Left colon (tissue), 2 donors: ENCODE data around the gene ARPC1A. TPM values are rescaled to one million over a fixed set of nuclear protein-coding genes. Genes with fewer than 3 reads are reported as not detected.
"Not testable (repeated sequence)": the region's sequence is repeated elsewhere in the genome, so short reads cannot be mapped to it uniquely, and the experiment has no call there.

Source experiments
- ATAC-seq: fragments of 200-7000 bp; cut with Tn5 transposase; one replicate; pipeline ENCODE4 v1.9.1; 2020; ENCODE audit warnings: mild to moderate bottlenecking, moderate library complexity
- DNase-seq, 2 donors: peaks; one replicate each; pipeline ENCODE4 v3.0.0-alpha.2; 2020
- intact Hi-C, 2 donors: fragments of 100-400 bp; cut with DNase I in 1 of 2; cut with micrococcal nuclease in 1 of 2; formaldehyde crosslinking; loops; one replicate each; pipeline versions ENCODE4 v1.11.2 to v1.14.0; 2022; cut with DNase I, micrococcal nuclease
- total RNA-seq, 2 donors: library from RNA; stranded (reverse); fragmentation: NEBNext Ultra II Directional; extraction: Animal tissue kit (Norgen Biotek cat#: 25700); gene quantifications; one replicate each; pipeline ENCODE4 v1.2.1, GENCODE V29; 2021
- donor health status: DM: no; HTN: no; CAD: no.
- donor health status: DM: yes; HTN: yes; CAD: no.

Gene ARPC1A
- total RNA-seq, 2 donors from 2014 or later, result 160 to 186 TPM

DNA sequence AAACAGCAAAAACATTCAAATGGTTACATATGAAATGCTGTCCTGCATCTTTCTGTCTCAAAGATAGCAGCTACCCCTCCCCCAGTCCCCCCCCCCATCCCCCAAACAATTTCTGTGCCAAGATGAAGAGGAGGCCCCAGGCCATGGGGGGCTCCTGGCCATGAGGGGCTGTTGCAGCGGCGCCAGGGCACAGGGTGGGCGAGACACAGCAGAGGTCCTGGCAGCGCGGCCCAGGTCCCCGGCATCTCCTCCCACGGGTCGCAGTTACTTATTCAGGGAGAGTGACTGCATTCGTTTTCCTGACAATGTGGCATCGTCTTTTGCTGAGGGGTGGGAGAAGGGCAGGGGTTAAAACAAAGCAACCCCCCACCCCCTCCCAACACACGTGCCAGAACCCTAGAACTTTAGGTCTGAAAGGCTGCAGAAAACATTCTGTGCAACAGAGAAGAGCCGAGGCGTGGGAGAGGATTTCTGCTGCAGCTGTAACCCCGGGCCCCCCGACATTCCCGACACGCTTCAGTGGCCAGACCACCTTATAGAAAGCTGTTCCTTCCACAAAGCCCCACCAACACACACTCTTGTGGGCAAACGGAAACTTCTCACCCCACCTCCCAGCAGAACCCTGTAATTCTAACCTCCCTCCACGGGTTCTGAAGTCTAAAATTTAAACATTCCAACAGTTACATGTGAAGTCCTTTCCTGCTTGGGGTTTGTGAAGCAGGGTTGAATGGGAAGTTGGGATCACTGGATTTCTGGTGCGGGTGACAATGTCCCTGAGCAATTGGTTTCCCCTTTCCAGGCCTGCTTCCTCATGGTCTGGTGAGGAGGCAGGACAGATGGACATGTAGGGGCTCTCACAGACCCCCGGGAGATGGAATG, 71.0 kb downstream of the ARPC1A start:
- no peak for DNase-seq
- intact Hi-C loops, result no loop called here
- no peak for ATAC-seq

DNA sequence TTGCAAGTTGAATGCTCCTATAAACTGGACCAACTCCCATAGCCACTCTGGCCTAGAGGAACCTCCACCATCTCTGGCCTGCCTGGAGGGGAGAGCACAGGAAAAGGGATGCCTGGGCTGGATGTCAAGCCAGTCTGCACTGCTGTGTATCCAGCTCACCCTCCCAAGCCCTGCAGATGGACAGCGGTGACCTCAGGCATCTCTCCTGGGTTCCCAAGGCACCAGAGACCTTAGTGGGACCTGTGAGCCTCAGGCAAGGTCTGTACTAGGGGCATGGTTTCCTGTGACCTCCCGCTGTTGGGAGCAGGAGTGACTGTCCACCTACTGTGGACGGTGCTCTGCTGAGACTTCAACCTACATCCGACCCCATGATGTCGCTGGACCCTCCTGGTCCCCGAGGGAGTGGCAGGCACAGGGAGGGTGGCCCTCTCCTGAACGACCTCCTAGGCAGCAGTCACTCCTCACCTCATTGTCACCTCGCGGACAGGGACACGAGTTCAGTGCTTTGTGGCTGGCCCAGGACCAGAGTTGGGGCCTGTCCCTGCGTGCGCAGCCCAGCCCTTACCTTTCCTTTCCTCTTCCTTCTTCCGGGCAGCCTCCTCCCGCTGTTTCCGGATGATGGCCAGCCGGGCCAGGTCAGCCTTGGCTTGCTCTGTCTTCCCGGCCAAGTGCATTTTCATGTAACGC, 71.7 kb downstream of the ARPC1A start:
- ATAC-seq (no peak), DNase-seq (no peak)
- intact Hi-C loops, result no loop called here

DNA sequence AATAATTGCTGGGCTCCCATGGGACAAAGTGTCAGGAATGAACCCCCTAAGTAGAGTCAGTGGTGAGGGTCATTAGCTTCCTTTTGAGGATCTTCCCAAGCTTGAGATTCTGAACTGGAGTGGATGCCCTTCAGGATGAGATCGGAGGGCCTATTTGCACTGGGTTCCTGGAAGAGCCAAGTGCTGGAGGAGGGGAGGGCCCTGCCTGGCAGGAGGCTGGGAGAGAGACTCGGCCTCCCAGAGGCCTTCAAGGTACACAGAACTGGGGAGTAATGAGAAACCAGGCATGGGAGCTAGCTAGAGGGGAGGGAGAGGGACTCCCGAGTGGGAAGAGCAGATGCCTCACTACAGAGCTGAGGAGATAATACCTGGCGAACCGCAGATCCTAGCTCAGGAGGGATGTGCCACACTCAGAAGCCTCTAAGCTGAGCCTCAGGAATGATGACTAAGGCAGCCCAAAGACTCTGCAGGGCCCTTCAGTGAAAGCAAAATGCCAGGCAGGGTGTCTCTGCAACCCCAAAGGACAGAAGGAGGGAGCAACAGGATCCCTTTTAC, 73.3 kb downstream of the ARPC1A start:
- no peak for ATAC-seq
- intact Hi-C loops, result no loop called here

DNA sequence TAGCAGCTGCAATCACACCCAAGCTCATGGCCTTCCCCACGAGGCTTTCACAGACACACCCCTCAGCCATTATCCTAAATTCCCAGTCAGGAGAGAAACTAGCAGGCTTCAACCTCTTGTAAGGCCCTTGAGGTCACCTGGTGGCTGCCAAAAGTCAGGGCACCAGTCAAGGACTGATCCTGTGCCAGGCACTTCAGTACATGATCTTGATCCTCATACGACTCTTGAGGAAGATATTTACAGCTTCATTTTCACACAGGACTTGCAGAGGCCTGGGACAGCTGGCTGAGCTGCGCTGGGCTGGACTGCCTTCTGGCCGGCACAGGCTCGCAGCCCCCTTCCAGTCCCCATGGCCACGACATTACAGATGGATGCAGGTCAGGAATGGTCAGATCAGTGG, 73.9 kb downstream of the ARPC1A start:
- DNase-seq, result no peak
- ATAC-seq, result no peak
- intact Hi-C loops, result no loop called here

More for the DNA sequence above, 73.3 kb downstream of the ARPC1A start:
- no peak for DNase-seq

DNA sequence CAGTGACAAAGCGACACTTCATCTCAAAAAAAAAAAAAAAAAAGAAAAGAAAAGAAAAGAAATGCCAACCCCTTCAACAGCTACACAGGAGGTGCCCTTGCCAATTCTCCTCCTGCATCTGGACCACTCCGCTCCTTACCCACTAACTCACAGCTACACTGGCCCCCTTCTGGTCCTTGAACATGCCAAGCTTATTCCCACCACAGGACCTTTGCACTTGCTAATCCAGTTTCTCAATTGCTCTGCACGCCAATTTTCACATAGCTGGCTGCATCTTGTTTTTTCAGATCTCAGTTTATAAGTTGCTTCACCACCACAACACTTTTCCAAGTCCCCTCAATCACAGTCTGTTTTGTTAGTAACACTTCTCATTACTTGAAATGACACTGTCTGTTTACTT, 77.2 kb downstream of the ARPC1A start:
- intact Hi-C loops, result no loop called here
- ATAC-seq (no peak), DNase-seq (no peak)

DNA sequence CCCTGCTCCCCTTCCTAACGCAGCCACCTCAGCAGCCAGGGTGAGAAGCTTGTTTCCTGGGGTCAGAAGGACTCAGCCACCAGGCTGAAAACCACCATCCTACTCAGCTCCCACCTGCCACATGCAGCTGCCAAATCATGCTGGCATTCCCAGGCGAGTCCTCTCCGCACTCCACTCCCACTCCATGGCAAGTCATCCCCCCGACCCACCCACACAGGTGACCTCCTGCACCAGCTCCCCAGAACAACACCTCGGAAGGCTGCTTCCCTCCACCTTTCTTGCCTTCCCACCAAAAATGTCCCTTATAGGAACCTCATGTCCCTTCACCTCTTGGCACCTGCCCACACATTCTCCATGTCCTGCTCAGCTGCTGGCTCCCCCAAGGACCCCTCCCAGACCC, 78.1 kb downstream of the ARPC1A start:
- intact Hi-C loops, result no loop called here
- ATAC-seq, result no peak

DNA sequence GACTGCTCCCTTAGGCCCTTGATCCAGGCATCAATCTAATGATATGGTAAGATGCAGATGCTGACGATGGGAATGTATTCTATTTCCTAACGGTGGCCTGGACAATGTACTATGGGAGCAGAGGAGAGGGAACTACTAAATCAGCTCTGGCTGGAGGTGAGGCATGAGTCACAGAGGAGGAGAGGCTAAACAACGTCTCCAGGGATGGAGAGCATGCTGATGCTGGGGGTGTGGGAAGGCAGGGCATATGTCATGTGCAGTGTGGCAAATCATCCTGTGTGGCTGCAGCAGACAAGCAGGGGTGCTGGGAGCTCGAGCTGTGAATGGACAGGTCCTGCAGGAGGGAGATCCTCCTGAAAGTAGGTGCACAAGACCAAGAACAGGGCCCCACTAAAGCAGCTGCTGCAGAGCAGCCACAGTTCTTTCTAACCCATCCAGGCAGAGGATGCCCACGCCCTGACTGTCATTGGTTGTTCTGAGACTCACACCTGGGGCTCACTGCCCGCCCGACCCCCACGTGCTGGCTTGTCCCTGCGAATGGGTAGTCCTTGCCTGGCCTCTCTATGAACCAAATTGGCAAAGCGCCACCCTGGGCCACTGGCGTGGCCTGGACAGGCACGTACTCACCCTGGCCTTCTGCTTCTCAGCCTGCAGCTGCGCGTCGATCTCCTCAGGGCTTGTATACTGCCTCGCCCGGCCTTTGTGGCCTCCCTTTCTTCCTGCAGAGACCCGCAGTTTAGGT, 78.7 kb downstream of the ARPC1A start:
- intact Hi-C loops, result no loop called here
- DNase-seq, result no peak
- no peak for ATAC-seq

More for the DNA sequence above, 78.1 kb downstream of the ARPC1A start:
- DNase-seq, result no peak

DNA sequence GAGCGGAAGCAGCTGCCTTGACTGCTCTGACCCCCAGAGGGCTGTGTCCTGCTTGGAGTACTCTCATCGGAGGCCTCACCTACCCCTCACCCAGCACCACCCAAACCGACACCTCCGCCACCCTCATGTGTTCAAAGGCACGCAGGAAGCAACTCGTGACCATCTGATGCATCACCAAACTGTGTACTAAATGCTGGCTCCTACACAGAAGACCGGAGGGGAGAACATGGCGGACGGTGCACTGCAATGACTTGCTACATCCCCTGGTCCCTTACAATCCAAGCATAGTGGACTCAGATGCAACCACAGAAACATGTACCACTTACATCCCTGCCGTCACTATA, 79.3 kb downstream of the ARPC1A start:
- DNase-seq, result no peak

DNA sequence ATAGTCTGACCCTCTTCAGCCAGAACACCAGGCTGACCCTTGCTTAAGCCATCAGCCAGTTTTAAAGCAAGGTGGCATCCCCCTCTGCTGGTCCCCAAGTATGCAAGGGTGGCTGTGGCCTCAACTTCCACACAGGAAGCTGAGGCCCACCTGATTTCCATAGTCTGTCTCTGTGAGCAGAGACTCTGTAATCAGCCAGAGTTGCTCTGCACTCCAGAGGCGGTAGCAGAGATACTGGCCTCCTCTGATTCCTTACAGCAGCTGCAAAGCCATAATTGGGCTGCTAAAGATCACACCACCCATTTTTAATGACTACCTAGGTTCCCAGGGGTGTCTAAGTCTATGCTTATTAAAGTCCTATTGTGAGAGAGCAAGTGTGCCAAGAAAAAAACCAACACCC, 80.9 kb downstream of the ARPC1A start:
- no peak for ATAC-seq
- intact Hi-C loops, result no loop called here

More for the DNA sequence above, 79.3 kb downstream of the ARPC1A start:
- no peak for ATAC-seq
- intact Hi-C loops, result no loop called here

DNA sequence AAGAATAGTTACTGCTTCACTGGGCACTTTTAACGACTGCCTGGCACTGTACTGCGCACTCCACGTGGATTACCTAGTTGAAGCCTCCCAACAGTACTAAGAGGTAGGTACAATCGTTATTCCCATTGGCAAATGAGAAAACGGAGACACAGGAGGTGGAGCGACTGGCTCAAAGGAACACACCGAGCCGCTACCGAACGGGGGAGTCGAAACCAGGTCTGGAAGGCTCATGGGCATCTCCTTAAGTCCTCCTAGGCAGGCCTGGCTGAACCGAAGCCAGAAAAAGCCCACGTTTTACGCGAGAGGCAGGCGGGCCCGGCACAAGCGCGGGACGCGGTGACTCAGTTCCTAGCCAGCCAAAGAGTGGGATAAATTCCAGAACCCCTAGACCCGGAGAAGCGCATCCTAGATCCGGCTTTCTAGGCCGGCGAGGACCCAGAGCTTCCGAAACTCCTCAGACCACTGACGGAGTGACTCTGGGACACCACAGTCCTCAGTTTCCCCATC, 82.2 kb downstream of the ARPC1A start:
- ATAC-seq (peak; percentile 53), DNase-seq (peak; percentile 62 to 63)
- intact Hi-C loops, result no loop called here

More for the DNA sequence above, 80.9 kb downstream of the ARPC1A start:
- no peak for DNase-seq

DNA sequence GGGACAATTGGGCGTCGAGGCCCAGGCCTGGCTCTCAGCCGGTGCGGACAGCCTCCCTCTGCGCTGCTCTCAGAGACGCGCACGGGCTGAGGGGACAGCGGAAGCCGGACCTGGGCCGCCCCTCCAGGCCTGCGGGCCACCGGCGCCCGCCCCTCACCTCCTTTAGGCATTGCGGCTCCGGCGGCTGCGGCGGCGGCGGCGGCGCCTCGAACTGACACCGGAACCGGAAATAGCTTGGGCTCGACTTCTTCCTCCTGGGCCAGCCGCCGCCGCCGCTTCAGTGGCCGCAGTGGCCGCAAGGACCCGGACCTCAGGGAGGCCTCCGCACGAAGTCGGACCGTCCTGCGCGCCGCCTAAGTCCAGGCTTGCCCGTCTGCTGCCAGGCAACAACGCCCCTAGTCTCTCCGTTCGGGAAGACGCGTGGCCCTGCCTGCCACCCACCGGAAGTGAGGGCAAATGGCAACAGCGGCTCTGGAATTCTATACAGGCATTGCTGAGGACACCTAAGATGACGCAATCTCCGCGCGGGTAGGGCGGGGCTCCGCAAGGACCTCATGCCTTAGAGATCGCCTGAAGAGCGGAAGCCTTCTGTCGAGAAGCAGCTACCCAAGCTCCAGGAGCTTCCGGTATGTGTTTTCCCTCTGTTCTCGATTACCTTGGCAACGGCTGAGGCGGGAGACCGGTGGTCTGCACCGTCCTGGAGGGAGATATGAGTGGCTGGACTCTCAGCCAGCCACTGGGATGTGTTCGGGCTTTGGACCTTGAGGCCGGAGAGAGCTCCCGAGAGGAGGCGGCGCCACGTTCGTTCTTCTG, 82.9 kb downstream of the ARPC1A start, which contains the start of the genes BUD31 and PDAP1:
Gene BUD31, plus strand, starts transcription at position 591 of the 813 bp plus-strand sequence. CDS start 2,124 bp downstream, outside the sequence.
Gene PDAP1, minus strand, starts transcription at position 219 of the 813 bp plus-strand sequence. Its CDS starts 49 bp downstream, at position 170.
- intact Hi-C loops, result no loop called here
- DNase-seq (peak; percentile 92 to 93), ATAC-seq (peak; percentile 92)

DNA sequence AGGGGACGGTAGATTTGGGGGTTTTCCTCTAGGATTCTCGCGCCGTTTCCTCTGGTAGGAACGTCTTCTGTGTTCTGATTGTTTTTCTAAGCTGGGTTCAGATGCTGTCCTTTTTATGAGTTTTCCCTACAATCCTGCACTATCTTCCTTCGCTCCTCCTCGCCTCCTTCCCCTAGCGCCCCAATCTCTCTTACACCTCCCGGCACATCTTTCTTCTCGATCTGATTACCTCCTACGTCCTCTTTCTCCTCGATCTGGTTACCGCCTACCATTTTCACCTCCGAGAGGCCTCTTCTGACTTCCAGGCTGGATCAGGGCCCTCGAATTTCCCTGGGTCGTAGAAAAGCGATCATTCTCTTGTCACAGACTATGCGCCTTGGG, 83.5 kb downstream of the ARPC1A start:
- ATAC-seq (peak; percentile 2), DNase-seq (no peak)
- intact Hi-C loops, result no loop called here

DNA sequence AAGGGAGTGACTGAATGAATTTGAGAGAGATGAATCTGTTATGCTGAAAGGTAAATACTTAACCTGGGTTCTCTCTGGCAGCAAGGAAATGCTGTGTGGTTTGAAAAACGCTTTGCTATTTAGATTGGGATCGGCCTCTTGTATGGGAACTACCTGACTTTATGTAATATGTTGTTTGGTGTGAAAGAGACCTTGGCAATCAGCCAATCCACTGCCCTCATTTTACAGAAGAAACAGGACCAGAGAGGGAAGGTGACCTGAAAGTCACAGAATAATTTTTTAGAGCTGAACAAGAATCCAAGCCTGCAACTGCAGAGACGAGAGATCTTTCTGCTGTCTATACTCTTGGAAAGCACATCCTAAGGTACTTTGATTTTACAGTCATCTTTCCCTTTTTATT, 84.1 kb downstream of the ARPC1A start:
- no peak for DNase-seq
- ATAC-seq, result no peak
- intact Hi-C loops, result loop anchor here in 1 of 2 donors (10.0 kb wide), 1 partner anchor 45 kb away; no protein-coding TSS in a partner anchor

DNA sequence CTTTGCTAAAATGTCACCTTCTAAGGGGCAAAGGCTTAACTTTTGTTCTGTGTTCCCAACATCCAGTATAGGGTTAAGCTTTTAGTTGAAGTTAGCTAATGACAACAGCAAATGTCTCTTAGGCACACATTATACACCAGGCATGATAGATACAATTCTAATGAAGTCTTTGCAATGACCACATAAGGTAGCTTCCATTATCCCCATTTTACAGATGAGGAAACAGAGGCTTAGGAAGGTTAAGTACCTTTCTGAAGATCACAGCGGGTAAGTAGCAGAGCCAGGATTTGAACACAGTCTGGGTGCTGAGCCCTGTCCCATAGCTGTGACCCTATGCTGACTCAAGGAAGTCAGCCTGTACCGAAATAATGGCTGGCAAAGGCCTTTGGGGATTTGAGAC, 84.9 kb downstream of the ARPC1A start:
- ATAC-seq (no peak), DNase-seq (no peak)
- intact Hi-C loops, result loop anchor here in 1 of 2 donors (10.0 kb wide), 1 partner anchor 46 kb away; no protein-coding TSS in a partner anchor

DNA sequence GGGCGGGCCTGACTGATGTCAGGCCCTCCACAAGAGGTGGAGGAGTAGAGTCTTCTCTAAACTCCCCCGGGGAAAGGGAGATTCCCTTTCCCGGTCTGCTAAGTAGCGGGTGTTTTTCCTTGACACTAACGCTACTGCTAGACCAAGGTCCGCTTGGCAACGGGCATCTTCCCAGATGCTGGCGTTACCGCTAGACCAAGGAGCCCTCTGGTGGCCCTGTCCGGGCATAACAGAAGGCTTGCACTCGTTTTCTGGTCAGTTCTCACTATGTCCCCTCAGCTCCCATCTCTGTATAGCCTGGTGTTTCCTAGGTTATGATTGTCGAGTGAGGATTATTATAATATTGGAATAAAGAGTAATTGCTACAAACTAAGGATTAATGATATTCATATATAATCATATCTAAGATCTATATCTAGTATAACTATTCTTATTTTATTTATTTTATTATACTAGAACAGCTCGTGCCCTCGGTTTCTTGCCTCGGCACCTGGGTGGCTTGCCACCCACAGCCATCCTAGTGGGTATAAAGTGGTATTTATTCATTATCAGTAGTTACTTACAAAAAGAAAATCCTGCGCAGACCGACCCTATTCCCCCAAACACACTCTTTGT, 89.9 kb downstream of the ARPC1A start:
- intact Hi-C loops, result loop anchor here in 1 of 2 donors (10.0 kb wide), 1 partner anchor 51 kb away; no protein-coding TSS in a partner anchor
- ATAC-seq, result not testable (repeated sequence)
- DNase-seq, result peak; percentile 68 to 80
